GM23338 (cell line): ENCODE results near the gene HGFAC. TPM values are rescaled to one million over a fixed set of nuclear protein-coding genes. Genes with fewer than 3 reads are reported as not detected.
"Not testable (repeated sequence)": the region's sequence is repeated elsewhere in the genome, so short reads cannot be mapped to it uniquely, and the experiment has no call there.

Source experiments
- ATAC-seq: fragments of 200-7000 bp; cut with Tn5 transposase; 3 replicates; pipeline ENCODE4 v1.9.1; 2020
- DNase-seq: peaks from one replicate; pipeline ENCODE4 v3.0.0-alpha.2; 2015; ENCODE audit warnings: low spot score
- H2AFZ ChIP-seq: fragments of 200-600 bp; sonication (generic); 2 replicates; pipeline ENCODE4 v1.8.0; 2016; ENCODE audit warnings: antibody characterized with exemption, mild to moderate bottlenecking, moderate library complexity
- H3F3A ChIP-seq: fragments of 200-600 bp; sonication (generic); replicated peaks from 2 replicates; pipeline ENCODE4 v1.8.0; 2017; ENCODE audit warnings: antibody characterized with exemption, mixed run types, low read depth
- H3K27ac ChIP-seq: fragments of 200-600 bp; sonication (generic); 2 replicates; pipeline ENCODE4 v1.6.1; 2016; ENCODE audit warnings: low read depth
- H3K27me3 ChIP-seq: fragments of 200-600 bp; sonication (generic); 2 replicates; pipeline ENCODE4 v1.8.0; 2016; ENCODE audit warnings: mild to moderate bottlenecking, mixed run types, moderate library complexity; ENCODE audit not compliant: insufficient read depth
- H3K36me3 ChIP-seq: fragments of 200-600 bp; sonication (generic); 2 replicates; pipeline ENCODE4 v1.8.0; 2016; ENCODE audit warnings: mild to moderate bottlenecking; ENCODE audit not compliant: insufficient read depth
- H3K4me1 ChIP-seq: fragments of 200-600 bp; sonication (generic); 2 replicates; pipeline ENCODE4 v1.8.0; 2016; ENCODE audit warnings: mild to moderate bottlenecking, moderate library complexity; ENCODE audit not compliant: insufficient read depth
- H3K4me2 ChIP-seq: fragments of 200-600 bp; sonication (generic); 2 replicates; pipeline ENCODE4 v1.7.1; 2017; ENCODE audit warnings: mixed run types
- H3K4me3 ChIP-seq: fragments of 200-600 bp; sonication (generic); 2 replicates; pipeline ENCODE4 v1.6.1; 2016; ENCODE audit warnings: mixed run types
- H3K79me2 ChIP-seq: fragments of 200-600 bp; sonication (generic); replicated peaks from 2 replicates; pipeline ENCODE4 v1.8.0; 2017; ENCODE audit warnings: mild to moderate bottlenecking; ENCODE audit not compliant: insufficient read depth
- H3K9me2 ChIP-seq: fragments of 200-600 bp; sonication (generic); 2 replicates; pipeline ENCODE4 v1.8.0; 2017; ENCODE audit not compliant: insufficient read depth
- H4K20me1 ChIP-seq: fragments of 200-600 bp; sonication (generic); replicated peaks from 2 replicates; pipeline ENCODE4 v1.8.0; 2017; ENCODE audit warnings: mild to moderate bottlenecking; ENCODE audit not compliant: insufficient read depth
- H3K27ac Mint-ChIP-seq: 2 replicates; pipeline ENCODE4 v1.8.0; 2020; ENCODE audit warnings: inconsistent platforms, mild to moderate bottlenecking, moderate library complexity, mixed read lengths
- H3K27me3 Mint-ChIP-seq: 3 replicates; pipeline ENCODE4 v1.8.0; 2022; ENCODE audit warnings: low read depth, mild to moderate bottlenecking, moderate library complexity, mixed read lengths, inconsistent platforms; ENCODE audit not compliant: insufficient read depth, poor library complexity
- H3K36me3 Mint-ChIP-seq: 3 replicates; pipeline ENCODE4 v1.8.0; 2021; ENCODE audit warnings: low read depth, mild to moderate bottlenecking, inconsistent platforms, moderate library complexity, mixed read lengths
- H3K4me1 Mint-ChIP-seq: 3 replicates; pipeline ENCODE4 v1.8.0; 2020; ENCODE audit warnings: mild to moderate bottlenecking, inconsistent platforms, mixed read lengths
- H3K4me3 Mint-ChIP-seq: 3 replicates; pipeline ENCODE4 v1.8.0; 2021; ENCODE audit warnings: moderate library complexity, mild to moderate bottlenecking, inconsistent platforms, mixed read lengths
- H3K9me3 Mint-ChIP-seq: 3 replicates; pipeline ENCODE4 v1.8.0; 2020; ENCODE audit warnings: moderate library complexity, mild to moderate bottlenecking, inconsistent platforms, mixed read lengths
- CREB1 ChIP-seq: fragments of 250-450 bp; sonication (Bioruptor Pico); IDR thresholded peaks from 2 replicates; pipeline ENCODE4 v1.5.0; 2020; ENCODE audit warnings: low read depth, mild to moderate bottlenecking, moderate library complexity
- EZH2 ChIP-seq: fragments of 200-600 bp; sonication (generic); IDR thresholded peaks from one replicate; pipeline ENCODE4 v1.8.0; 2017; ENCODE audit warnings: antibody characterized with exemption, mild to moderate bottlenecking, low read depth; ENCODE audit not compliant: unreplicated experiment
- EZH2phosphoT487 ChIP-seq: fragments of 200-600 bp; sonication (generic); IDR thresholded peaks from one replicate; pipeline ENCODE4 v1.8.1; 2018; ENCODE audit warnings: antibody characterized with exemption; ENCODE audit not compliant: unreplicated experiment
- NANOG ChIP-seq: IDR thresholded peaks from 2 replicates; pipeline ENCODE4 v1.6.1; 2016; ENCODE audit warnings: antibody characterized with exemption, borderline replicate concordance
- POLR2AphosphoS5 ChIP-seq: IDR thresholded peaks from 2 replicates; pipeline ENCODE4 v1.6.1; 2016; ENCODE audit warnings: antibody characterized with exemption, low read depth
- ZNF331 ChIP-seq: fragments of 250-450 bp; sonication (Bioruptor Pico); IDR thresholded peaks from 2 replicates; pipeline ENCODE4 v1.5.0; 2020; ENCODE audit warnings: low read depth, mild to moderate bottlenecking, moderate library complexity
- polyA plus RNA-seq: library from polyadenylated mRNA; unstranded; fragments of >200 nt; fragmentation: Nextera tagmentation; extraction: Ambion mirVana; gene quantifications from 2 replicates; pipeline ENCODE4 v1.2.1, GENCODE V29; 2016
- total RNA-seq: library from RNA; depleted of rRNA; stranded (reverse); fragments of >200 nt; shearing (Covaris generic); gene quantifications from 2 replicates; pipeline ENCODE4 v1.2.3, GENCODE V29; 2014
- TF ChIP-seq, protein P1 (sequence below), 2 experiments: fragments of 200-600 bp in 1 of 2; sonication (generic) in 1 of 2; conservative IDR thresholded peaks; 2 replicates each; pipeline versions ENCODE4 v1.5.1 to v1.6.1; 2016 to 2017; ENCODE audit warnings: antibody characterized with exemption in 2 of 2, low read depth in 2 of 2, mild to moderate bottlenecking in 2 of 2, moderate library complexity in 1 of 2
- TF ChIP-seq, protein P2 (sequence below): IDR thresholded peaks from 2 replicates; pipeline ENCODE4 v1.6.1; 2016; ENCODE audit warnings: antibody characterized with exemption
- TF ChIP-seq, protein P3 (sequence below): fragments of 250-450 bp; sonication (Bioruptor Pico); IDR thresholded peaks from 2 replicates; pipeline ENCODE4 v1.5.0; 2020; ENCODE audit warnings: mild to moderate bottlenecking, moderate library complexity

HGFAC gene
- total and polyA plus RNA-seq, 2 experiments from 2014 or later = 0.94 TPM; not detected in 1

DNA sequence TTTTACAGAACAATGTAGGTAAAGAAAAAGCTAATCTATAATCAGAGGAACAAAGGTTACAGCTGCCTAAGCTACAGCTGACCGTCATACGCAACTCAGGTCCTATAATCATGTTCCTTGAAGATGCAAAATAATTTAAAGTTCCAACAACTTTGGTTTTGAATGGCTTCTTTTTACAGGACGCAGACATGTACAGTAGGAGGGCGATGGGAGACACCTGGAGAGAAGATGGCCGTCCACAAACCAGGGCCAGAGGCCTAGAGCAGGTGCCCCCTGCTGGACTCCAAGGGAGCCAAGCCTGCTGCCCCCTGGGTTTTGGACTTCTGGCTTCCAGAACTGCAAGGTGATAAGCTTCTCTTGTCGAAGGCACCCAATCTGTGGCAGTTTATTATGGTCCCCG, 10.6 kb downstream of the HGFAC start:
- no peaks in the 10 kb centered on the region for H3K36me3 ChIP-seq
- Mint-ChIP-seq H3K4me3 (no peak overlapping the region), H3K36me3 (peaks cover 8% of the 10 kb centered on the region; the same call in 1 of the 3 replicates), H3K27me3 (peaks cover 13% of the 10 kb centered on the region), H3K4me1 (no peaks in the 10 kb centered on the region), H3K9me3 (peaks cover 30% of the 10 kb centered on the region), H3K27ac (no peak overlapping the region)
- ATAC-seq (peak; percentile 74), DNase-seq (peak; percentile 77)
- H3K27ac ChIP-seq = no peak overlapping the region
- no peak overlapping the region for H3K4me2 ChIP-seq
- H2AFZ ChIP-seq = no peak overlapping the region
- H3K79me2 ChIP-seq = no peaks in the 10 kb centered on the region
- peaks cover 35% of the 10 kb centered on the region for H3K27me3 ChIP-seq
- no peaks in the 10 kb centered on the region for H3K4me1 ChIP-seq
- H3K4me3 ChIP-seq = no peak overlapping the region
- TF ChIP-seq CREB1 (CRISPR knock-in tag) = no peak
- TF ChIP-seq, protein P1, sequence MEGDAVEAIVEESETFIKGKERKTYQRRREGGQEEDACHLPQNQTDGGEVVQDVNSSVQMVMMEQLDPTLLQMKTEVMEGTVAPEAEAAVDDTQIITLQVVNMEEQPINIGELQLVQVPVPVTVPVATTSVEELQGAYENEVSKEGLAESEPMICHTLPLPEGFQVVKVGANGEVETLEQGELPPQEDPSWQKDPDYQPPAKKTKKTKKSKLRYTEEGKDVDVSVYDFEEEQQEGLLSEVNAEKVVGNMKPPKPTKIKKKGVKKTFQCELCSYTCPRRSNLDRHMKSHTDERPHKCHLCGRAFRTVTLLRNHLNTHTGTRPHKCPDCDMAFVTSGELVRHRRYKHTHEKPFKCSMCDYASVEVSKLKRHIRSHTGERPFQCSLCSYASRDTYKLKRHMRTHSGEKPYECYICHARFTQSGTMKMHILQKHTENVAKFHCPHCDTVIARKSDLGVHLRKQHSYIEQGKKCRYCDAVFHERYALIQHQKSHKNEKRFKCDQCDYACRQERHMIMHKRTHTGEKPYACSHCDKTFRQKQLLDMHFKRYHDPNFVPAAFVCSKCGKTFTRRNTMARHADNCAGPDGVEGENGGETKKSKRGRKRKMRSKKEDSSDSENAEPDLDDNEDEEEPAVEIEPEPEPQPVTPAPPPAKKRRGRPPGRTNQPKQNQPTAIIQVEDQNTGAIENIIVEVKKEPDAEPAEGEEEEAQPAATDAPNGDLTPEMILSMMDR (conservative IDR thresholded peaks at IDR 0.05; ENCODE audit: low read depth in 2 of 2) = peak; percentile 65 to 73
- TF ChIP-seq EZH2phosphoT487 = no peak
- H3K9me2 ChIP-seq = no peaks in the 10 kb centered on the region
- no peaks in the 10 kb centered on the region for H3F3A ChIP-seq
- H4K20me1 ChIP-seq = no peaks in the 10 kb centered on the region

DNA sequence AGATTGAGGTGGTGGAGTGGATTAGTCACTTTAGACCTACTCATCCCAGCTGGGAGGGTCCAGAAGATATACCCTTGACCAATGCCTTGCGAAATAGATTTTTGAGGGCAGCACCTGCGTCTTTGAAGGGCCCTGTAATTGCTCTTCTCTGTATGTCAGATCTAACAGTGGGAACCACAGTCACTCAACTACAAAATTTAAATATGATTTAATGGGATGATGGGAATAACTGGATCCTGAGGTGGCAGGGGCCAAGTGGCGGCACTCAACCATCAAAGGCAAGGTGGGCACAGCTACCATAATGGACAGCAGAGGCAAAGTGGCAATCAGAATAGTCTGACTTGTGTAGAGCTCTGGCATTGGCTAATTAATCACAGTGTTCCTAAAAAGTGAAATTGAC, 13.8 kb downstream of the HGFAC start:
- H3K4me3 ChIP-seq, H3K4me3 Mint-ChIP-seq, H3F3A ChIP-seq, DNase-seq, H3K4me1 ChIP-seq, H3K4me1 Mint-ChIP-seq, H3K27ac Mint-ChIP-seq, H3K4me2 ChIP-seq, ATAC-seq, H3K27ac ChIP-seq, H3K9me2 ChIP-seq, H4K20me1 ChIP-seq, H3K79me2 ChIP-seq, H2AFZ ChIP-seq, H3K36me3 Mint-ChIP-seq, H3K36me3 ChIP-seq: not testable (repeated sequence)
- H3K27me3 Mint-ChIP-seq = peaks cover 33% of the 10 kb centered on the region
- peaks cover 57% of the 10 kb centered on the region for H3K27me3 ChIP-seq
- H3K9me3 Mint-ChIP-seq = peaks cover 34% of the 10 kb centered on the region

DNA sequence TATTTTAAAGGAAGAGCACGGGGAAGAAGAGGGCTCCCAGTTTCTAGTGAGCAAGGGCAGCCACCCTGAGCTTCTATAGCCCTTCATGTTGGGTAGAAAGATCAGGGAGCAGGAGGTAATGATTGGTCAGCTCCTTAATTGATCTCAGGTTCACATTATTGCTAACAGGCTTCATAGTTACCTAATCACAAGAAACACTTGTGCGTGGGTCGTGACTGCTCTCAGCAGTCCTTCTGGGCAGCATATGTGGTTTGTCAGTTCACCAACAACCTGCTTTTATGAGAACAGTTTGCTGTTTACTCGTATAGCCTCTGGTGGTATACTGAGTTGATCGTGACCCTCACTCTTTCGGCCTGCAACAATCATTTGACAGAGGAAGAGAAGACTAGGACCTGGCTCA, 16.6 kb downstream of the HGFAC start:
- Histone ChIP-seq H3K4me2 (no peak overlapping the region), H3K36me3 (no peaks in the 10 kb centered on the region), H3K9me2 (no peaks in the 10 kb centered on the region), H2AFZ (no peak overlapping the region), H4K20me1 (no peaks in the 10 kb centered on the region), H3K79me2 (no peaks in the 10 kb centered on the region), H3F3A (no peaks in the 10 kb centered on the region), H3K4me3 (no peak overlapping the region), H3K4me1 (no peaks in the 10 kb centered on the region; the same call in 1 of the 2 replicates), H3K27ac (no peak overlapping the region), H3K27me3 (peaks cover 55% of the 10 kb centered on the region)
- Mint-ChIP-seq H3K4me1 (no peaks in the 10 kb centered on the region), H3K36me3 (peaks cover 8% of the 10 kb centered on the region; the same call in 1 of the 3 replicates), H3K4me3 (no peak overlapping the region), H3K27me3 (peaks cover 48% of the 10 kb centered on the region), H3K9me3 (peaks cover 34% of the 10 kb centered on the region), H3K27ac (no peak overlapping the region)
- DNase-seq (no peak), ATAC-seq (no peak)
- TF ChIP-seq, protein P2, sequence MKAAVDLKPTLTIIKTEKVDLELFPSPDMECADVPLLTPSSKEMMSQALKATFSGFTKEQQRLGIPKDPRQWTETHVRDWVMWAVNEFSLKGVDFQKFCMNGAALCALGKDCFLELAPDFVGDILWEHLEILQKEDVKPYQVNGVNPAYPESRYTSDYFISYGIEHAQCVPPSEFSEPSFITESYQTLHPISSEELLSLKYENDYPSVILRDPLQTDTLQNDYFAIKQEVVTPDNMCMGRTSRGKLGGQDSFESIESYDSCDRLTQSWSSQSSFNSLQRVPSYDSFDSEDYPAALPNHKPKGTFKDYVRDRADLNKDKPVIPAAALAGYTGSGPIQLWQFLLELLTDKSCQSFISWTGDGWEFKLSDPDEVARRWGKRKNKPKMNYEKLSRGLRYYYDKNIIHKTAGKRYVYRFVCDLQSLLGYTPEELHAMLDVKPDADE = no peak
- TF ChIP-seq POLR2AphosphoS5 (no peak), EZH2 (no peak), NANOG (no peak), ZNF331 (CRISPR knock-in tag) (no peak)
- TF ChIP-seq, protein P3, sequence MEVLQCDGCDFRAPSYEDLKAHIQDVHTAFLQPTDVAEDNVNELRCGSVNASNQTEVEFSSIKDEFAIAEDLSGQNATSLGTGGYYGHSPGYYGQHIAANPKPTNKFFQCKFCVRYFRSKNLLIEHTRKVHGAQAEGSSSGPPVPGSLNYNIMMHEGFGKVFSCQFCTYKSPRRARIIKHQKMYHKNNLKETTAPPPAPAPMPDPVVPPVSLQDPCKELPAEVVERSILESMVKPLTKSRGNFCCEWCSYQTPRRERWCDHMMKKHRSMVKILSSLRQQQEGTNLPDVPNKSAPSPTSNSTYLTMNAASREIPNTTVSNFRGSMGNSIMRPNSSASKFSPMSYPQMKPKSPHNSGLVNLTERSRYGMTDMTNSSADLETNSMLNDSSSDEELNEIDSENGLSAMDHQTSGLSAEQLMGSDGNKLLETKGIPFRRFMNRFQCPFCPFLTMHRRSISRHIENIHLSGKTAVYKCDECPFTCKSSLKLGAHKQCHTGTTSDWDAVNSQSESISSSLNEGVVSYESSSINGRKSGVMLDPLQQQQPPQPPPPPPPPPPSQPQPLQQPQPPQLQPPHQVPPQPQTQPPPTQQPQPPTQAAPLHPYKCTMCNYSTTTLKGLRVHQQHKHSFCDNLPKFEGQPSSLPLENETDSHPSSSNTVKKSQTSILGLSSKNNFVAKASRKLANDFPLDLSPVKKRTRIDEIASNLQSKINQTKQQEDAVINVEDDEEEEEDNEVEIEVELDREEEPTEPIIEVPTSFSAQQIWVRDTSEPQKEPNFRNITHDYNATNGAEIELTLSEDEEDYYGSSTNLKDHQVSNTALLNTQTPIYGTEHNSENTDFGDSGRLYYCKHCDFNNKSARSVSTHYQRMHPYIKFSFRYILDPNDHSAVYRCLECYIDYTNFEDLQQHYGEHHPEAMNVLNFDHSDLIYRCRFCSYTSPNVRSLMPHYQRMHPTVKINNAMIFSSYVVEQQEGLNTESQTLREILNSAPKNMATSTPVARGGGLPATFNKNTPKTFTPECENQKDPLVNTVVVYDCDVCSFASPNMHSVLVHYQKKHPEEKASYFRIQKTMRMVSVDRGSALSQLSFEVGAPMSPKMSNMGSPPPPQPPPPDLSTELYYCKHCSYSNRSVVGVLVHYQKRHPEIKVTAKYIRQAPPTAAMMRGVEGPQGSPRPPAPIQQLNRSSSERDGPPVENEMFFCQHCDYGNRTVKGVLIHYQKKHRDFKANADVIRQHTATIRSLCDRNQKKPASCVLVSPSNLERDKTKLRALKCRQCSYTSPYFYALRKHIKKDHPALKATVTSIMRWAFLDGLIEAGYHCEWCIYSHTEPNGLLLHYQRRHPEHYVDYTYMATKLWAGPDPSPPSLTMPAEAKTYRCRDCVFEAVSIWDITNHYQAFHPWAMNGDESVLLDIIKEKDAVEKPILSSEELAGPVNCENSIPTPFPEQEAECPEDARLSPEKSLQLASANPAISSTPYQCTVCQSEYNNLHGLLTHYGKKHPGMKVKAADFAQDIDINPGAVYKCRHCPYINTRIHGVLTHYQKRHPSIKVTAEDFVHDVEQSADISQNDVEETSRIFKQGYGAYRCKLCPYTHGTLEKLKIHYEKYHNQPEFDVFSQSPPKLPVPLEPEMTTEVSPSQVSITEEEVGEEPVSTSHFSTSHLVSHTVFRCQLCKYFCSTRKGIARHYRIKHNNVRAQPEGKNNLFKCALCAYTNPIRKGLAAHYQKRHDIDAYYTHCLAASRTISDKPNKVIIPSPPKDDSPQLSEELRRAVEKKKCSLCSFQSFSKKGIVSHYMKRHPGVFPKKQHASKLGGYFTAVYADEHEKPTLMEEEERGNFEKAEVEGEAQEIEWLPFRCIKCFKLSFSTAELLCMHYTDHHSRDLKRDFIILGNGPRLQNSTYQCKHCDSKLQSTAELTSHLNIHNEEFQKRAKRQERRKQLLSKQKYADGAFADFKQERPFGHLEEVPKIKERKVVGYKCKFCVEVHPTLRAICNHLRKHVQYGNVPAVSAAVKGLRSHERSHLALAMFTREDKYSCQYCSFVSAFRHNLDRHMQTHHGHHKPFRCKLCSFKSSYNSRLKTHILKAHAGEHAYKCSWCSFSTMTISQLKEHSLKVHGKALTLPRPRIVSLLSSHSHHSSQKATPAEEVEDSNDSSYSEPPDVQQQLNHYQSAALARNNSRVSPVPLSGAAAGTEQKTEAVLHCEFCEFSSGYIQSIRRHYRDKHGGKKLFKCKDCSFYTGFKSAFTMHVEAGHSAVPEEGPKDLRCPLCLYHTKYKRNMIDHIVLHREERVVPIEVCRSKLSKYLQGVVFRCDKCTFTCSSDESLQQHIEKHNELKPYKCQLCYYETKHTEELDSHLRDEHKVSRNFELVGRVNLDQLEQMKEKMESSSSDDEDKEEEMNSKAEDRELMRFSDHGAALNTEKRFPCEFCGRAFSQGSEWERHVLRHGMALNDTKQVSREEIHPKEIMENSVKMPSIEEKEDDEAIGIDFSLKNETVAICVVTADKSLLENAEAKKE (CRISPR knock-in tag) = no peak
